Endodermal cell (in vitro differentiated cells): ENCODE results near the gene LHPP. TPM values are rescaled to one million over a fixed set of nuclear protein-coding genes. Genes with fewer than 3 reads are reported as not detected.

Experiments used
- DNase-seq: peaks from one replicate; pipeline ENCODE4 v3.0.0-alpha.2; 2017
- H3K27ac ChIP-seq: 2 replicates; pipeline ENCODE4 v1.5.1; 2013; ENCODE audit warnings: mild to moderate bottlenecking, low read depth, low read length, moderate library complexity
- H3K27me3 ChIP-seq: 2 replicates; pipeline ENCODE4 v1.6.1; 2013; ENCODE audit warnings: mild to moderate bottlenecking, low read length, moderate library complexity; ENCODE audit not compliant: insufficient read depth, control insufficient read depth, poor library complexity, severe bottlenecking
- H3K36me3 ChIP-seq: 2 replicates; pipeline ENCODE4 v1.7.0; 2013; ENCODE audit warnings: mild to moderate bottlenecking, low read length, moderate library complexity; ENCODE audit not compliant: control insufficient read depth, insufficient read depth
- H3K4me1 ChIP-seq: one replicate; pipeline ENCODE4 v1.7.0; 2013; ENCODE audit warnings: low read length; ENCODE audit not compliant: control insufficient read depth, insufficient read depth
- H3K4me3 ChIP-seq: 2 replicates; pipeline ENCODE4 v1.5.1; 2013; ENCODE audit warnings: mild to moderate bottlenecking, low read length, moderate library complexity
- H3K9ac ChIP-seq: 2 replicates; pipeline ENCODE4 v1.6.1; 2013; ENCODE audit warnings: mild to moderate bottlenecking, low read length, moderate library complexity; ENCODE audit not compliant: poor library complexity, severe bottlenecking; ENCODE audit errors: extremely low read depth
- H3K9me3 ChIP-seq: 2 replicates; pipeline ENCODE4 v1.6.1; 2013; ENCODE audit warnings: mild to moderate bottlenecking, low read length, moderate library complexity; ENCODE audit not compliant: control insufficient read depth
- H3K27ac Mint-ChIP-seq: 2 replicates; pipeline ENCODE4 v1.8.0; 2020; ENCODE audit warnings: mixed read lengths
- H3K27me3 Mint-ChIP-seq: 2 replicates; pipeline ENCODE4 v1.8.0; 2021; ENCODE audit warnings: mild to moderate bottlenecking, mixed read lengths; ENCODE audit not compliant: insufficient read depth
- H3K36me3 Mint-ChIP-seq: 2 replicates; pipeline ENCODE4 v1.8.0; 2020; ENCODE audit warnings: low read depth, mixed read lengths
- H3K4me1 Mint-ChIP-seq: 2 replicates; pipeline ENCODE4 v1.8.0; 2020; ENCODE audit warnings: mixed read lengths
- H3K4me3 Mint-ChIP-seq: 2 replicates; pipeline ENCODE4 v1.8.0; 2020; ENCODE audit warnings: mild to moderate bottlenecking, moderate library complexity, mixed read lengths
- H3K9me3 Mint-ChIP-seq: 2 replicates; pipeline ENCODE4 v1.8.0; 2020; ENCODE audit warnings: mild to moderate bottlenecking, mixed read lengths
- WGBS, 2 experiments: methylation state at CpG; one replicate each; pipeline versions ENCODE4 v1.1.5 to v1.1.7; 2013; ENCODE audit warnings: missing lambda C conversion rate in 2 of 2, mixed read lengths in 1 of 2; ENCODE audit not compliant: insufficient coverage in 1 of 2, insufficient read length in 1 of 2; 5-methylcytosine and 5-hydroxymethylcytosine counted together
- total RNA-seq, 2 donors: library from RNA; stranded (reverse); fragmentation: NEBNext Ultra II Directional in 1 of 2; extraction: Animal tissue kit (Norgen Biotek cat#: 25700) in 1 of 2; gene quantifications; 2 replicates in 1 of 2; 3 replicates in 1 of 2; pipeline ENCODE4 v1.2.1, GENCODE V29; 2021
- TF ChIP-seq, protein P1 (sequence below): fragments of 200-600 bp; sonication (generic); conservative IDR thresholded peaks from 2 replicates; pipeline ENCODE4 v1.5.0; 2021; ENCODE audit warnings: antibody characterized with exemption, mild to moderate bottlenecking

Gene LHPP
- total RNA-seq, 2 donors from 2014 or later, result 23.3 to 24.8 TPM

DNA sequence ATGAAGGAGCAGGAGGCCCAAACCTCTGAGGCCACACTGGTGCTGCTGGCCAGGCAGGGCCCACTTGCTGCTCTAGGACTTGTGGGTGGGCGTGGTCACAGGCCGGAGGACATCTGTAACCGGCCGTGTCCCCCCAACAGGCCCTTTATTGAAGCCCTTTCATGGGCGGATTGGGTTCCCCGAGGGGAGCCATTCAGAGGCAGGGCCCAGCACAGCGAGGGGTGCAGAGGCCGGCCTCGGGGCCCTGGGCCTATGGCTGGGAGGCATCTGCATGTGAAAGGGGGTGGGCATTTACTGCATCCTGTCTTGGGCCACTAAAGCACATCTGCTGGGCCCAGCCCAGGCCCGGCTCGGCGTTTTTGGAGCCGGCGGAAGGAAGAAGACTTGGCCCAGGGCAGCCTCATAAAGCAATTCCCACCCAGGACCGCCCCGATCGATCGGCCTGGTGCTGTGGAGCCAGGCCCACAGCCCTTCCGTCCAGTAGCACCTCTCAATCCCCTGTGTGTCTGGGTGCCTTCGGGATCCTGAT lies 8.4 kb downstream of the LHPP start:
- H3K27ac Mint-ChIP-seq, result no peak overlapping the region
- 53 to 65% methylated on average over 8 to 20 of the region's 20 CpGs for WGBS, 2 experiments

DNA sequence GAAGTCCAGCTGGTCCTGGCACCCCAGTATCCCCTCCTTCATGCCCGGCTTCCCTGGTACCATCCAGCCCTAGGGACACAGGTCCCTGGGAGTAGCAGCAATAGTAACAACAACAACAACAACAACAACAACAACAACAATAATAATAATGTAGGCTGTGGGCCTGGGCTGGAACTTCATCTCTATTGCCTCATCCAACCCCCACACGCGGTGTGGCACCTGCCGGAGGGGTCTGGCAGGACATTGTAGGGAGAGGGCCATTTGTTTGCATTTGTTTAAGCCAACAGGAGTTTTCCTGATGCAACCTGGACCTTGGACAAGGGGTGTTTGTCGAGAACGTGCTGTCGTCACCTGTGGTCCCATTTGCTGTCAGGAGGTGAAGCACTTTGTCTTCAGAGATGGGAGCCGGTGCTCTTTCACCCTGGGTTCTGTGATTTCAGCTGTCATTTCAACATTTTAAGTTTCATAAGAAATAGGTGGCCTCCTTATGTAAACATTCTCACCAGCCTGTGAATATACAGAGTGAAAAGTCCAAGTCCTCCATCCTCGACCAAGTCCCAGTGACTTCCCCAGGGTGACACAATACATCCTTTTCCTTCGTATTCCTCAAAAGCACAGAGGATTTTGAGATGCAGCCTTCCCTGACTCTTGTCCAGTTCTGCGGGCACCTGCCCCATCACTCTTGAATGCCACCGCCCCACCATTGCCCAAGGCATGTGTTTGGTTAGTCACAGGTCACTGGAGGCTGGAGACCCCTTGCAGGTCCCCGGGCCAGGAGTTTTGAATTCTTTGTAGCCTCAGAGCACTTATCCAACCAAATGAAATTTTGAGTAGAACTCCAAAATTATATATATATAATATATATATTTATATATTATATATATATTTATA lies 9.2 kb downstream of the LHPP start:
- H3K27ac Mint-ChIP-seq, result no peak overlapping the region
- H3K4me3 Mint-ChIP-seq, result no peak overlapping the region
- Histone ChIP-seq H3K4me3 (no peak overlapping the region), H3K27ac (no peak overlapping the region), H3K27me3 (no peaks in the 10 kb centered on the region), H3K36me3 (no peaks in the 10 kb centered on the region), H3K4me1 (no peaks in the 10 kb centered on the region), H3K9me3 (no peaks in the 10 kb centered on the region), H3K9ac (no peak overlapping the region)
- TF ChIP-seq, protein P1, sequence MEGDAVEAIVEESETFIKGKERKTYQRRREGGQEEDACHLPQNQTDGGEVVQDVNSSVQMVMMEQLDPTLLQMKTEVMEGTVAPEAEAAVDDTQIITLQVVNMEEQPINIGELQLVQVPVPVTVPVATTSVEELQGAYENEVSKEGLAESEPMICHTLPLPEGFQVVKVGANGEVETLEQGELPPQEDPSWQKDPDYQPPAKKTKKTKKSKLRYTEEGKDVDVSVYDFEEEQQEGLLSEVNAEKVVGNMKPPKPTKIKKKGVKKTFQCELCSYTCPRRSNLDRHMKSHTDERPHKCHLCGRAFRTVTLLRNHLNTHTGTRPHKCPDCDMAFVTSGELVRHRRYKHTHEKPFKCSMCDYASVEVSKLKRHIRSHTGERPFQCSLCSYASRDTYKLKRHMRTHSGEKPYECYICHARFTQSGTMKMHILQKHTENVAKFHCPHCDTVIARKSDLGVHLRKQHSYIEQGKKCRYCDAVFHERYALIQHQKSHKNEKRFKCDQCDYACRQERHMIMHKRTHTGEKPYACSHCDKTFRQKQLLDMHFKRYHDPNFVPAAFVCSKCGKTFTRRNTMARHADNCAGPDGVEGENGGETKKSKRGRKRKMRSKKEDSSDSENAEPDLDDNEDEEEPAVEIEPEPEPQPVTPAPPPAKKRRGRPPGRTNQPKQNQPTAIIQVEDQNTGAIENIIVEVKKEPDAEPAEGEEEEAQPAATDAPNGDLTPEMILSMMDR, result no peak
- no peaks in the 10 kb centered on the region for H3K36me3 Mint-ChIP-seq
- DNase-seq, result peak; percentile 53
- H3K27me3 Mint-ChIP-seq, result no peaks in the 10 kb centered on the region
- H3K9me3 Mint-ChIP-seq, result no peaks in the 10 kb centered on the region
- H3K4me1 Mint-ChIP-seq, result peaks cover 5% of the 10 kb centered on the region
- WGBS, 2 experiments, result 87 to 88% methylated on average over 10 to 12 of the region's 13 CpGs

More for the DNA sequence above, 8.4 kb downstream of the LHPP start:
- Histone ChIP-seq H3K27me3 (no peaks in the 10 kb centered on the region), H3K9ac (no peak overlapping the region), H3K4me1 (no peaks in the 10 kb centered on the region), H3K36me3 (no peaks in the 10 kb centered on the region), H3K9me3 (no peaks in the 10 kb centered on the region), H3K4me3 (no peak overlapping the region), H3K27ac (no peak overlapping the region)
- Mint-ChIP-seq H3K27me3 (no peaks in the 10 kb centered on the region), H3K4me1 (peaks cover 6% of the 10 kb centered on the region), H3K9me3 (no peaks in the 10 kb centered on the region), H3K4me3 (no peak overlapping the region), H3K36me3 (no peaks in the 10 kb centered on the region)
- TF ChIP-seq, protein P1, result no peak
- DNase-seq, result peak; percentile 90

DNA sequence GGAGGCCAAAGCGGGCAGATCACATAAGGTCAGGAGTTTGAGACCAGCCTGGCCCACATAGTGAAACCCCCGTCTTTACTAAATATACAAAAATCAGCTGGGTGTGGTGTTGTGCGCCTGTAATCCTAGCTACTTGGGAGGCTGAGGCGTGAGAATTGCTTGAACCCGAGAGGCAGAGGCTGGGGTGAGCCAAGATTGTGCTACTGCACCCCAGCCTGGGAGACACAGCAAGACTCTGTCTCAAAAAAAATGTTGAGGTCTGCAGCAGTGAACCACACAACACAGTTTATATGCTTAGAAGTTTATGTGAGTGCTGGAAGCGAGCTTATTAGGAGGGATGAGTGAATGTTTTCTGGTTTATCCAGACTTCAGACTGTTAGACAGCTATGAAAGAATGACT lies 10.4 kb downstream of the LHPP start:
- 94 to 98% methylated on average over 5 to 6 of the region's 6 CpGs for WGBS, 2 experiments
- Histone ChIP-seq H3K9ac (no peak overlapping the region), H3K4me1 (no peaks in the 10 kb centered on the region), H3K36me3 (no peaks in the 10 kb centered on the region), H3K27me3 (no peaks in the 10 kb centered on the region), H3K27ac (no peak overlapping the region), H3K9me3 (no peaks in the 10 kb centered on the region), H3K4me3 (no peak overlapping the region)
- Mint-ChIP-seq H3K27ac (no peak overlapping the region), H3K9me3 (no peaks in the 10 kb centered on the region), H3K36me3 (no peaks in the 10 kb centered on the region), H3K4me1 (peaks cover 2% of the 10 kb centered on the region), H3K27me3 (no peaks in the 10 kb centered on the region), H3K4me3 (no peak overlapping the region)
- TF ChIP-seq, protein P1, result no peak
- DNase-seq, result peak; percentile 38
